Measurements from ENCODE around the gene BORCS5.

DNA sequence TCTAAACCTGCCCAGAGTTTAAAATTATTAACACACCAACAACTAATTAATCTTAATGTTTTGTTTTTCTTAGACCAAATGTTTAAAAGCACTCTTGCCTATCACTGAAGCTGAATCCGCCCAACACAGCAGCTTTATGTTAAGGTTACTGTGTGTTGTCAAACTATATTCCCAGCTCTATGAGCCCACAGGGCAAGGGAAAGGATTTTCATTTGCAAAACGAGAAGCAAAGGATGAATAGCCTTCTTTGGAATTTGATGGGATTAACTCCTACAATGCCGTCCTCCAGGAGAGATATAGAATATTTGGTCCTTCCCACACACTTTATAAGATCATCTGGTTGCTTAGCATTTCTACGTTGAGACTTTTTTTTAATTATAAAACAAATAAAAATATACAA lies 162.0 kb downstream of the BORCS5 start:
- TF ChIP-seq CTCF (IDR thresholded peaks at IDR 0.05 in 8 of 11, conservative IDR thresholded peaks at IDR 0.05 in 3 of 11) (no peak), POLR2A (IDR thresholded peaks at IDR 0.05) (no peak), POLR2AphosphoS5 (IDR thresholded peaks at IDR 0.05) (no peak)
